Measurements from ENCODE around the gene BDKRB1. TPM values are rescaled to one million over a fixed set of nuclear protein-coding genes. Genes with fewer than 3 reads are reported as not detected.

BDKRB1 gene
- total and polyA plus RNA-seq, 9 of the 15 experiments (the other 6 are each of a cell fraction or from before 2014, with no cell fraction given), result 0.06 to 0.23 (median 0.09) TPM; not detected in 1

DNA sequence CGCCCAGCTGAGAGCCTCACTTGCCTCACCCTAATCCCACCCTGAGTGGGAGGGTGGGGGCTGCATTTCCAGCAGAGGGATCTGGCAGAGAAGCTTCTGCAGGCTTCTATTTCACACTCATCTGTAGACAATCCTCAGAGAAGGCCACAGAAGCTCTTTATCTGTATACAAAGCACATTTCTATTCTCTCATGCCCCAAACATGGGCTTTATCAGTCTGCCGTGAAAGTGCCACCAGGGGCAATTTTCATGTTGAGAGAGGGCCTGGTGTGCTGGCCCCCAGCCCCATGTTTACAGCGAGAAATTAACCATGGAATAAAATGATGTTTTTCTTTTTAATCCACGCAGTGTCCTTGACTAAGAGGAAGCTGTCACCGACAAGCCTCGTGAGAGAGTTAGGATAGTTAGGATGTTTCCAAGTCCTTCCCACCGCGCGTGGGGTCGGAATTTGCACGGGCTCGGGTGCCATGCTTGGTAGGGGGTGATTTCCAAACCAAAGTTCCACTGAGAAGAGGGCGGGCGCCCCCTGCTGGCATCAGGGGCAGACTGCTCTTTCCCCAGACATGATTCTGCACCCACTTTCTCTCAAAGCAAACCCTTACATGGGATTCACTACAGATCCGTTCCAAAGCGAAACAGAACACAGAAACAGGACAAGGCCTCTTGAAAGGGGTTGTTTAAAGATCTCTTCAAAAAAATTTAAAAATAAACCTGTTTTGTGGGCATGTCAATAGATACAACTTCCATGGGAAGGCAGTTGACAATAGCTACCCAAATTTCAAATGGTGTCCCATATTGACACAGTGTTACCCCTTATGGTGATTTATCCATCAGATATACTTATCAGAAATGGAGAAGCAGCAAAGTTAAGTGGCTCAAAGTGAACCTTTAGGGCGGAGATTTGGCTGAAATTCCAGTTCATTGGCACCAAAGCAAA, 19.4 kb downstream of the BDKRB1 start (continued):
- no peak for TF ChIP-seq ARHGAP35 (IDR thresholded peaks at IDR 0.05; ENCODE audit: partially characterized antibody)
- TF ChIP-seq, protein P1, sequence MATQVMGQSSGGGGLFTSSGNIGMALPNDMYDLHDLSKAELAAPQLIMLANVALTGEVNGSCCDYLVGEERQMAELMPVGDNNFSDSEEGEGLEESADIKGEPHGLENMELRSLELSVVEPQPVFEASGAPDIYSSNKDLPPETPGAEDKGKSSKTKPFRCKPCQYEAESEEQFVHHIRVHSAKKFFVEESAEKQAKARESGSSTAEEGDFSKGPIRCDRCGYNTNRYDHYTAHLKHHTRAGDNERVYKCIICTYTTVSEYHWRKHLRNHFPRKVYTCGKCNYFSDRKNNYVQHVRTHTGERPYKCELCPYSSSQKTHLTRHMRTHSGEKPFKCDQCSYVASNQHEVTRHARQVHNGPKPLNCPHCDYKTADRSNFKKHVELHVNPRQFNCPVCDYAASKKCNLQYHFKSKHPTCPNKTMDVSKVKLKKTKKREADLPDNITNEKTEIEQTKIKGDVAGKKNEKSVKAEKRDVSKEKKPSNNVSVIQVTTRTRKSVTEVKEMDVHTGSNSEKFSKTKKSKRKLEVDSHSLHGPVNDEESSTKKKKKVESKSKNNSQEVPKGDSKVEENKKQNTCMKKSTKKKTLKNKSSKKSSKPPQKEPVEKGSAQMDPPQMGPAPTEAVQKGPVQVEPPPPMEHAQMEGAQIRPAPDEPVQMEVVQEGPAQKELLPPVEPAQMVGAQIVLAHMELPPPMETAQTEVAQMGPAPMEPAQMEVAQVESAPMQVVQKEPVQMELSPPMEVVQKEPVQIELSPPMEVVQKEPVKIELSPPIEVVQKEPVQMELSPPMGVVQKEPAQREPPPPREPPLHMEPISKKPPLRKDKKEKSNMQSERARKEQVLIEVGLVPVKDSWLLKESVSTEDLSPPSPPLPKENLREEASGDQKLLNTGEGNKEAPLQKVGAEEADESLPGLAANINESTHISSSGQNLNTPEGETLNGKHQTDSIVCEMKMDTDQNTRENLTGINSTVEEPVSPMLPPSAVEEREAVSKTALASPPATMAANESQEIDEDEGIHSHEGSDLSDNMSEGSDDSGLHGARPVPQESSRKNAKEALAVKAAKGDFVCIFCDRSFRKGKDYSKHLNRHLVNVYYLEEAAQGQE (IDR thresholded peaks at IDR 0.05; ENCODE audit: borderline replicate concordance), result peak; percentile 70
- TF ChIP-seq, protein P1 (CRISPR knock-in tag; IDR thresholded peaks at IDR 0.05; ENCODE audit: low read depth), result no peak
